Choroid plexus epithelial cell (primary cell): ENCODE data around the gene AFF2.

Experiments used
- DNase-seq: peaks from one replicate; pipeline ENCODE4 v3.0.0-alpha.2; 2010; ENCODE audit warnings: low read depth
- H3K4me3 ChIP-seq: 2 replicates; pipeline ENCODE4 v1.5.1; 2011; ENCODE audit warnings: low read depth, mild to moderate bottlenecking, control low read depth, low read length, moderate library complexity
- CTCF ChIP-seq: conservative IDR thresholded peaks from 2 replicates; pipeline ENCODE4 v1.5.1; 2011; ENCODE audit warnings: low read depth, mild to moderate bottlenecking, control low read depth, inconsistent platforms, low read length, moderate library complexity

The AFF2 gene

GRCh38 chrX:148500423-148501385 is at the start of gene AFF2:
AFF2 (plus strand) TSS chrX:148500617; CDS start chrX:148501098, 481 bp downstream.
- H3K4me3 ChIP-seq, result peak within 1 kb of the TSS; percentile 44
- no peak for TF ChIP-seq CTCF
- DNase-seq, result peak; percentile 5

- H3K4me3 ChIP-seq, result no peak overlapping the region
- DNase-seq, result no peak
- no peak for TF ChIP-seq CTCF
Observed at GRCh38 chrX:148457279-148457678, 43.1 kb upstream of the AFF2 start.

GRCh38 chrX:148459343-148459742 is 41.1 kb upstream of the AFF2 start:
- no peak for TF ChIP-seq CTCF
- no peak overlapping the region for H3K4me3 ChIP-seq
- DNase-seq, result no peak

GRCh38 chrX:148466292-148466691 is 34.1 kb upstream of the AFF2 start:
- TF ChIP-seq CTCF, result no peak
- no peak for DNase-seq
- no peak overlapping the region for H3K4me3 ChIP-seq

GRCh38 chrX:148470324-148470723 is 30.1 kb upstream of the AFF2 start:
- no peak overlapping the region for H3K4me3 ChIP-seq
- no peak for DNase-seq
- TF ChIP-seq CTCF, result no peak

GRCh38 chrX:148474030-148474429 is 26.4 kb upstream of the AFF2 start:
- TF ChIP-seq CTCF, result no peak
- no peak for DNase-seq
- no peak overlapping the region for H3K4me3 ChIP-seq

- H3K4me3 ChIP-seq, result no peak overlapping the region
- DNase-seq, result no peak
Observed at GRCh38 chrX:148492057-148492456, 8.4 kb upstream of the AFF2 start.

More at GRCh38 chrX:148492057-148492456, 8.4 kb upstream of the AFF2 start:
- no peak for TF ChIP-seq CTCF
